Measurements from ENCODE around the gene ST7.

The ST7 gene

DNA sequence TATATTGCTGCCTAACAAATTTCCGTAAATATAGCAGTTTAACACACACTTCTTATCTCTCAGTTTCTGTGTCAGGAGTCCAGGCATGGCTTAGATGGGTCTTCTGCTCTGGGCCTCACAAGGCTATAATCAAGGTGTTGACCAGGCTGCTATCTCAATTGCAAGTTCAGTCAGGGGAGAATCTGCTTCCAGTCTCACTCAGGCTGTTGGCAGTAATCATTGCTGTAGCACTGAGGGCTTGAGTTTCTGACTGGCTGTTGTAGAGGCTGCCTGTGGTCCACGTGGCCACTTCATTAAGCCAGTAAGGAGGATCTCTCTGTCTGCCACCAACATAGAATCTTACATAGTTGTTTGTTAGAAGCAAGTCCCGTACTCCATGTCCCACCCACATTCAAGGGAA is 138.4 kb downstream of the ST7 start:
- Histone ChIP-seq H3K9me3 (ENCODE audit: low read depth, low read length) (no peaks in the 10 kb centered on the region), H3K36me3 (ENCODE audit: insufficient read depth, low read length) (no peaks in the 10 kb centered on the region)
- no peak for DNase-seq (ENCODE audit: low read depth, low spot score)

GRCh38 chr7:117092785-117093184 is 139.5 kb downstream of the ST7 start:
- Histone ChIP-seq H3K4me3 (no peak overlapping the region), H3K27ac (peak overlapping the region; percentile 51; the same call in 1 of the 2 replicates), H3K9ac (ENCODE audit: insufficient read length) (no peak overlapping the region), H3K36me3 (ENCODE audit: insufficient read depth, low read length) (no peaks in the 10 kb centered on the region), H3K9me3 (ENCODE audit: low read depth, low read length) (no peaks in the 10 kb centered on the region)
- no peak for DNase-seq (ENCODE audit: low read depth, low spot score)
- TF ChIP-seq FOXP2 (optimal IDR thresholded peaks at IDR 0.05; ENCODE audit: control extremely low read depth, extremely low read length, insufficient read depth) (no peak), POLR2AphosphoS5 (IDR thresholded peaks at IDR 0.05; ENCODE audit: borderline replicate concordance, low read depth, low read length) (no peak), EZH2 (IDR thresholded peaks at IDR 0.05) (no peak)

More for the DNA sequence above, 138.4 kb downstream of the ST7 start:
- no peak overlapping the region for H3K9ac ChIP-seq (ENCODE audit: insufficient read length)
- TF ChIP-seq POLR2AphosphoS5 (IDR thresholded peaks at IDR 0.05; ENCODE audit: borderline replicate concordance, low read depth, low read length) = no peak
- H3K4me3 ChIP-seq = no peak overlapping the region
- no peak overlapping the region for H3K27ac ChIP-seq

- H3K27ac ChIP-seq = no peak overlapping the region
- TF ChIP-seq EZH2 (IDR thresholded peaks at IDR 0.05) (no peak), FOXP2 (optimal IDR thresholded peaks at IDR 0.05; ENCODE audit: control extremely low read depth, extremely low read length, insufficient read depth) (no peak), POLR2AphosphoS5 (IDR thresholded peaks at IDR 0.05; ENCODE audit: borderline replicate concordance, low read depth, low read length) (no peak)
Measured at GRCh38 chr7:117094457-117094856, 141.2 kb downstream of the ST7 start.

DNA sequence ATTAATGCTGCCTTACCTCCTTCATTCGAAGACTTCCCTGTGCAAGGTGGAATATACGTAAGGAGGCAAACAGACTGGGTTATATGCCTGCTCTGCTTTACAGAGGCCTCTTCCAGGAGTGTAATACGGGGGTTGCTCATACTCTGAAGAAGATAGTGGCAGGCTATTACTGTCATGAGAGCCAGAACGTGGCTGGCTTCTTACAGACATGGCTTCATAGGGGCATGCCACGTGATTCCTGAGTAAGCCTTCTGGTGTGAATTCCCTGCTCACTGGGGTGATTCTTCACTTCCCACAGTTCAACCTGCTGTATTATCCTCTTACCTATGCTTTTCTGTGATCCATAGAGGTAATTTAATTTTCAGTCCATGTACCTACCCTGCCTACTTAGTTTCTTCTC is 141.8 kb downstream of the ST7 start:
- no peak for DNase-seq (ENCODE audit: low read depth, low spot score)
- Histone ChIP-seq H3K36me3 (ENCODE audit: insufficient read depth, low read length) (peaks cover 4% of the 10 kb centered on the region; the same call in 1 of the 2 replicates), H3K4me3 (no peak overlapping the region), H3K9ac (ENCODE audit: insufficient read length) (no peak overlapping the region), H3K9me3 (ENCODE audit: low read depth, low read length) (no peaks in the 10 kb centered on the region), H3K27ac (no peak overlapping the region)
- TF ChIP-seq POLR2AphosphoS5 (IDR thresholded peaks at IDR 0.05; ENCODE audit: borderline replicate concordance, low read depth, low read length) (no peak), EZH2 (IDR thresholded peaks at IDR 0.05) (no peak), FOXP2 (optimal IDR thresholded peaks at IDR 0.05; ENCODE audit: control extremely low read depth, extremely low read length, insufficient read depth) (no peak)

More at GRCh38 chr7:117094457-117094856, 141.2 kb downstream of the ST7 start:
- DNase-seq (ENCODE audit: low read depth, low spot score) = no peak
- no peaks in the 10 kb centered on the region for H3K9me3 ChIP-seq (ENCODE audit: low read depth, low read length)
- no peak overlapping the region for H3K4me3 ChIP-seq
- no peak overlapping the region for H3K9ac ChIP-seq (ENCODE audit: insufficient read length)
- H3K36me3 ChIP-seq (ENCODE audit: insufficient read depth, low read length) = no peaks in the 10 kb centered on the region

DNA sequence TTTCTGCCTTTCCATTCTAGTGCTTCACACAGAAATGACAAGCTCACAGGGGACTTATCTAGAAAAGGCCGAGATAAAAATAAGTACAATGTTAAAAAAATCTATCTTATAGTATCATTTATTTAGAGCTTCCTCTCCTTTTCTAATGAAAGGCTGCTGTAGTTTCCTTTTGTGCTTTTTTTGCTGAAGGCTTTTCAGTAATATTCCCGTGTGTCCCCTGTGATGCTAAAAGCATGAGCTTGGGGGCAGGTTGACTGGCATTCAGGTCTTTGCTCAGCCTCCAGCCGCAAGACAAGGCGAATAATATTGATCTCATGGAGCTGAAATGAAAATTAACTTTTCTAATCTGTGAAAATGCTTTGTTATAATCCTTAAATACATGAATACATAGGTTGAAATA is 143.0 kb downstream of the ST7 start:
- no peak for TF ChIP-seq EZH2 (IDR thresholded peaks at IDR 0.05)
- no peak for TF ChIP-seq FOXP2 (optimal IDR thresholded peaks at IDR 0.05; ENCODE audit: control extremely low read depth, extremely low read length, insufficient read depth)
- TF ChIP-seq POLR2AphosphoS5 (IDR thresholded peaks at IDR 0.05; ENCODE audit: borderline replicate concordance, low read depth, low read length) = no peak
- Histone ChIP-seq H3K4me3 (no peak overlapping the region), H3K36me3 (ENCODE audit: insufficient read depth, low read length) (peaks cover 4% of the 10 kb centered on the region; the same call in 1 of the 2 replicates)

GRCh38 chr7:117096942-117097341 is 143.6 kb downstream of the ST7 start:
- H3K9ac ChIP-seq (ENCODE audit: insufficient read length) = no peak overlapping the region
- no peaks in the 10 kb centered on the region for H3K9me3 ChIP-seq (ENCODE audit: low read depth, low read length)
- no peak for DNase-seq (ENCODE audit: low read depth, low spot score)
- H3K36me3 ChIP-seq (ENCODE audit: insufficient read depth, low read length) = peaks cover 4% of the 10 kb centered on the region; the same call in 1 of the 2 replicates
- TF ChIP-seq POLR2AphosphoS5 (IDR thresholded peaks at IDR 0.05; ENCODE audit: borderline replicate concordance, low read depth, low read length) (no peak), EZH2 (IDR thresholded peaks at IDR 0.05) (no peak), FOXP2 (optimal IDR thresholded peaks at IDR 0.05; ENCODE audit: control extremely low read depth, extremely low read length, insufficient read depth) (no peak)
- H3K27ac ChIP-seq = no peak overlapping the region
- H3K4me3 ChIP-seq = no peak overlapping the region

More for the DNA sequence above, 143.0 kb downstream of the ST7 start:
- Histone ChIP-seq H3K9me3 (ENCODE audit: low read depth, low read length) (no peaks in the 10 kb centered on the region), H3K9ac (ENCODE audit: insufficient read length) (no peak overlapping the region), H3K27ac (no peak overlapping the region)
- no peak for DNase-seq (ENCODE audit: low read depth, low spot score)

- no peak for TF ChIP-seq FOXP2 (optimal IDR thresholded peaks at IDR 0.05; ENCODE audit: control extremely low read depth, extremely low read length, insufficient read depth)
- TF ChIP-seq POLR2AphosphoS5 (IDR thresholded peaks at IDR 0.05; ENCODE audit: borderline replicate concordance, low read depth, low read length) = no peak
- TF ChIP-seq EZH2 (IDR thresholded peaks at IDR 0.05) = no peak
- Histone ChIP-seq H3K36me3 (ENCODE audit: insufficient read depth, low read length) (peaks cover 4% of the 10 kb centered on the region; the same call in 1 of the 2 replicates), H3K9me3 (ENCODE audit: low read depth, low read length) (no peaks in the 10 kb centered on the region), H3K27ac (no peak overlapping the region), H3K9ac (ENCODE audit: insufficient read length) (no peak overlapping the region), H3K4me3 (no peak overlapping the region)
- no peak for DNase-seq (ENCODE audit: low read depth, low spot score)
Measured at GRCh38 chr7:117097860-117098259, 144.6 kb downstream of the ST7 start.

- DNase-seq (ENCODE audit: low read depth, low spot score) = no peak
- H3K27ac ChIP-seq = no peak overlapping the region
- TF ChIP-seq EZH2 (IDR thresholded peaks at IDR 0.05) (no peak), POLR2AphosphoS5 (IDR thresholded peaks at IDR 0.05; ENCODE audit: borderline replicate concordance, low read depth, low read length) (no peak), FOXP2 (optimal IDR thresholded peaks at IDR 0.05; ENCODE audit: control extremely low read depth, extremely low read length, insufficient read depth) (no peak)
- no peaks in the 10 kb centered on the region for H3K9me3 ChIP-seq (ENCODE audit: low read depth, low read length)
- peaks cover 4% of the 10 kb centered on the region; the same call in 1 of the 2 replicates for H3K36me3 ChIP-seq (ENCODE audit: insufficient read depth, low read length)
- no peak overlapping the region for H3K9ac ChIP-seq (ENCODE audit: insufficient read length)
- no peak overlapping the region for H3K4me3 ChIP-seq
Measured at GRCh38 chr7:117098457-117098856, 145.2 kb downstream of the ST7 start.

DNA sequence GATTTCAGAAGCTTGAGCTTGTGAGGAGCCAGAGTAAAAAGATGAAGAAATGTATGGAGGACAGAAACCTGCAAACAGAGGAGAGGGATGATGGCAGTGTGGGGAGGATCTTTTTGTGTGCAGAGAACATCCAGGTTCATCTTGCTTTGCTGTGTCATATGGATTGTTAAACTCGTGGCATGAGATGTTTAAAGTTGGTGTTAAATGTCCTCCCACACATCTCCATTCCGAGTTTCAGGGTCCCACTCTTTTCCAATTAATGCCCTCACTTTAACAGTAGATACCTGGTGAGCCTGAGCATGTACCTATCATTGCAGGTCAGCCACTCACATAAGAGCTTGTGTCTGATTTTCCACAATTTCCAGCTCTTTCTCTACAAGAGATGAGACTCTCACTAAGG is 147.7 kb downstream of the ST7 start:
- no peak overlapping the region for H3K4me3 ChIP-seq
- no peaks in the 10 kb centered on the region for H3K9me3 ChIP-seq (ENCODE audit: low read depth, low read length)
- H3K27ac ChIP-seq = no peak overlapping the region
- TF ChIP-seq POLR2AphosphoS5 (IDR thresholded peaks at IDR 0.05; ENCODE audit: borderline replicate concordance, low read depth, low read length) (no peak), FOXP2 (optimal IDR thresholded peaks at IDR 0.05; ENCODE audit: control extremely low read depth, extremely low read length, insufficient read depth) (no peak), EZH2 (IDR thresholded peaks at IDR 0.05) (no peak)
- H3K9ac ChIP-seq (ENCODE audit: insufficient read length) = no peak overlapping the region
- no peak for DNase-seq (ENCODE audit: low read depth, low spot score)
- peaks cover 4% of the 10 kb centered on the region; the same call in 1 of the 2 replicates for H3K36me3 ChIP-seq (ENCODE audit: insufficient read depth, low read length)

All from SK-N-MC (cell line).